Neutrophil (primary cell): ENCODE results near the gene TGIF1.

Source experiments
- H3K27ac ChIP-seq: fragments of 200-600 bp; sonication (generic); 2 replicates; pipeline ENCODE4 v1.5.1; 2016; ENCODE audit warnings: mild to moderate bottlenecking, moderate library complexity
- H3K27me3 ChIP-seq: fragments of 200-600 bp; sonication (generic); 2 replicates; pipeline ENCODE4 v1.6.0; 2016; ENCODE audit warnings: mild to moderate bottlenecking
- H3K36me3 ChIP-seq: fragments of 200-600 bp; sonication (generic); 2 replicates; pipeline ENCODE4 v1.5.1; 2017
- H3K4me1 ChIP-seq, 2 experiments: fragments of 200-600 bp in 1 of 2; sonication (generic) in 1 of 2; 1 replicate in 1 of 2; 2 replicates in 1 of 2; pipeline versions ENCODE4 v1.5.1 to v1.6.1; 2013 to 2016; ENCODE audit warnings: low read depth in 1 of 2, low read length in 1 of 2, mild to moderate bottlenecking in 1 of 2, moderate library complexity in 1 of 2; ENCODE audit not compliant: control insufficient read depth in 1 of 2, insufficient read depth in 1 of 2
- H3K4me3 ChIP-seq, 2 experiments: fragments of 200-600 bp in 1 of 2; sonication (generic) in 1 of 2; 1 replicate in 1 of 2; 2 replicates in 1 of 2; pipeline ENCODE4 v1.5.1; 2013 to 2016; ENCODE audit warnings: low read depth in 1 of 2, low read length in 1 of 2, mild to moderate bottlenecking in 1 of 2, moderate library complexity in 1 of 2
- H3K9me3 ChIP-seq: fragments of 200-600 bp; sonication (generic); 2 replicates; pipeline ENCODE4 v1.5.1; 2016
- TF ChIP-seq, protein P1 (sequence below): fragments of 200-600 bp; sonication (generic); IDR thresholded peaks from 2 replicates; pipeline ENCODE4 v1.5.1; 2016; ENCODE audit warnings: antibody characterized with exemption

Gene TGIF1

DNA sequence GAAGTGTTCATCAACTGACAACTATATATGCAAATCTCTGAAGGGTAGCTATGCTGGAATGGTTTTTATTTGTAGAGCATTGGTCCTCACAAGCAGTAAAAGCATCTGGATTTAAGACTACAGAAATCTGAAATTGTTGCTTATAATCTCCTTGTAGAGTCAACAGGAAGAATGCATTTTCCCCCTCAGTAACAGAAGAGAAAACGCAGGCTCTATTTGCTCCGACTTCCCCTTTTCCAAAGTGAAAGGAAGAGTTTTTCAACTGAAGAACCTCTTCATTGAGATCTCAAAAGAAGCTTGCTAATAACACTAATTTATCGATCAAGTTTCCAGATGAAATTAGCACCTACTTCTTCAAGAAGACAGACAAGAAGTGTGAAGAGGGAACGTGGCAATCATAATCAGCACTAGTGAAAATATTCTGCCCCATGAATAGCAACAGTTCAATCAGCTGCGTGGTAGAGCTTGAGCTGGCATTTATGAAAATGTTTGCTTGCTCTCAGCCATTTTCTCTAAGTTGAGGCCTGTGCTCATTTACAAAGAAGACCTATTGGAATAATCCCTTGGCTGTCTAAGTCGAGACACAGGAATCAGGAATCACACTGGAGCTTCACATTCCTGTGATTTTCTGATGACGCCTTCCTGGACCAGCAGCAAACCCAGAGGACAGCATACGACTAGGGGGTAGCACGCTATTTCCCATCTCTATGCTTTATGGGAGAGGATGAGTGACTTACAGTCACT lies 43.7 kb downstream of the TGIF1 start:
- peaks cover 0 to 12% of the 10 kb centered on the region in 2 experiments for H3K4me1 ChIP-seq
- H3K4me3 ChIP-seq: peak overlapping the region in 1 of 2 experiments; percentile 10
- no peaks in the 10 kb centered on the region for H3K9me3 ChIP-seq
- no peaks in the 10 kb centered on the region for H3K36me3 ChIP-seq
- peaks cover 22% of the 10 kb centered on the region for H3K27me3 ChIP-seq
- TF ChIP-seq, protein P1, sequence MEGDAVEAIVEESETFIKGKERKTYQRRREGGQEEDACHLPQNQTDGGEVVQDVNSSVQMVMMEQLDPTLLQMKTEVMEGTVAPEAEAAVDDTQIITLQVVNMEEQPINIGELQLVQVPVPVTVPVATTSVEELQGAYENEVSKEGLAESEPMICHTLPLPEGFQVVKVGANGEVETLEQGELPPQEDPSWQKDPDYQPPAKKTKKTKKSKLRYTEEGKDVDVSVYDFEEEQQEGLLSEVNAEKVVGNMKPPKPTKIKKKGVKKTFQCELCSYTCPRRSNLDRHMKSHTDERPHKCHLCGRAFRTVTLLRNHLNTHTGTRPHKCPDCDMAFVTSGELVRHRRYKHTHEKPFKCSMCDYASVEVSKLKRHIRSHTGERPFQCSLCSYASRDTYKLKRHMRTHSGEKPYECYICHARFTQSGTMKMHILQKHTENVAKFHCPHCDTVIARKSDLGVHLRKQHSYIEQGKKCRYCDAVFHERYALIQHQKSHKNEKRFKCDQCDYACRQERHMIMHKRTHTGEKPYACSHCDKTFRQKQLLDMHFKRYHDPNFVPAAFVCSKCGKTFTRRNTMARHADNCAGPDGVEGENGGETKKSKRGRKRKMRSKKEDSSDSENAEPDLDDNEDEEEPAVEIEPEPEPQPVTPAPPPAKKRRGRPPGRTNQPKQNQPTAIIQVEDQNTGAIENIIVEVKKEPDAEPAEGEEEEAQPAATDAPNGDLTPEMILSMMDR: no peak
- peak overlapping the region; percentile 6 for H3K27ac ChIP-seq

DNA sequence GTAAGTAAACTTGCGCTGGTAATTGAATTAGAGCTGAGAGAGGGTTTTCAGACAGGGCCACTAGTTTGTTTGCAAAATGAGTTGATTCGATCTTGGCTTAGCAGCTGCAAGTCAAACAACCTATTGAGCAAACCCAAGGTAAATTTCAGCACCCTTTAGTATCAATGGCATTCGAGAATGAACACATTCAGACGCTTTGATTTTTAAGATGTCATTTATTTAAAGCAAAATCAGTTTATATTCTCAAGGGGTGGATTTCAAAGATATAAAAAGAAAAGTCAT lies 44.2 kb downstream of the TGIF1 start:
- H3K36me3 ChIP-seq: no peaks in the 10 kb centered on the region
- H3K27ac ChIP-seq: no peak overlapping the region
- TF ChIP-seq, protein P1: no peak
- no peaks in the 10 kb centered on the region for H3K9me3 ChIP-seq
- peaks cover 28% of the 10 kb centered on the region for H3K27me3 ChIP-seq
- H3K4me1 ChIP-seq: peaks cover 0 to 18% of the 10 kb centered on the region in 2 experiments
- H3K4me3 ChIP-seq: no peak overlapping the region

DNA sequence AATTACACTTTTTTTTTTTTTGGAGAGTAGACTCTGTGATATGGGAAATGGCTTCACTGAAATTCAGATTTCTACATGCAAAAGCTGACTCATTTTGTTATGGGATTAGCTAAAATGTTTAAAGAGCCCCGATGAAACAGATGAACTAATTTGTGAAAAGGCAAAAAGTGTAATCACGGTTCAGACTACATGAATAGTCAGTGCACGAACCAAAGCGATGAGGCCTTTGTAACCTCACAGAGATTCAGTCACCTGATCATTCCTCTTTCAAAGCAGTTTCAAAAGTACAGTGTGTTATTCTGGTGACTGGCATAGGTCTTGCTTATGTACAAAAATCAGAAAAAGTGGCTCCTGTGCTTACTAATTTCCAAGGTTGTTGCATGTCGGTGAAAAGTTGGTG lies 44.6 kb downstream of the TGIF1 start:
- TF ChIP-seq, protein P1: no peak
- Histone ChIP-seq H3K27me3 (peaks cover 31% of the 10 kb centered on the region), H3K4me1 (peaks cover 0 to 17% of the 10 kb centered on the region in 2 experiments), H3K9me3 (no peaks in the 10 kb centered on the region), H3K4me3 (no peak overlapping the region), H3K27ac (no peak overlapping the region), H3K36me3 (no peaks in the 10 kb centered on the region)

DNA sequence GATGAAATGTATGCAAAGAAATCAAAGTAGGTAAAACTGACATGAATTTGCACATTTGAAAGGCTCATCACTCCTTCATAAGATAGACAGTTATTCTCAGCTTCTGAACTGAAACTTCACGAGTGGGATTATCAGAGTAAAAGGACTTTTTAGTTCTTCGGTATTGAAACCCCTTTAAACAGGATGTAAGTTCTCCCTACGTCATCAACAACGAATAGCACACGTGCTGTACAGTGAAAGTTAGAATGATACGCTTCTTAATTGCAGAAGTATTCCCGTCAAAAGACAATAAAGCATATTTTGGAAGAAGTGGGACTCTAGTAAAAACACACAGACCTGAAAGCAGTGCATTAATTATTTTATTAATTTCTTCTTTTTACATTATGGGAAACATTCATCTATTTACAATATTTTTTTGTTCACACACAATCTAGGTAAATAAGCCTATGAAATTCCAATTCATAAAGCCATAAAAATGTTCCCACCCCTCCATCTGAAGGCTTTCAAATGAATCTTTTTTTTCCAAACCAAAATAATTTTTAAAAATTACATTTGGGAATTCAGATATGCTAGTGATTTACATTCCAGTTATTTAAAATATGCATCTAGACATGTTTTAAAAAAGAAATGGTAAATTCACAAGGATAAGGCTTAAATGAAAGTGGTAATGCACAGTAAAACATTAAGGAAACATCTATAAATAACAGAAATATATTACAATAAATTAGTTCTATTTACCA lies 45.9 kb downstream of the TGIF1 start:
- H3K27ac ChIP-seq: no peak overlapping the region
- peaks cover 0 to 20% of the 10 kb centered on the region in 2 experiments for H3K4me1 ChIP-seq
- H3K27me3 ChIP-seq: peaks cover 44% of the 10 kb centered on the region
- TF ChIP-seq, protein P1: no peak
- H3K36me3 ChIP-seq: no peaks in the 10 kb centered on the region
- no peak overlapping the region for H3K4me3 ChIP-seq
- H3K9me3 ChIP-seq: no peaks in the 10 kb centered on the region

DNA sequence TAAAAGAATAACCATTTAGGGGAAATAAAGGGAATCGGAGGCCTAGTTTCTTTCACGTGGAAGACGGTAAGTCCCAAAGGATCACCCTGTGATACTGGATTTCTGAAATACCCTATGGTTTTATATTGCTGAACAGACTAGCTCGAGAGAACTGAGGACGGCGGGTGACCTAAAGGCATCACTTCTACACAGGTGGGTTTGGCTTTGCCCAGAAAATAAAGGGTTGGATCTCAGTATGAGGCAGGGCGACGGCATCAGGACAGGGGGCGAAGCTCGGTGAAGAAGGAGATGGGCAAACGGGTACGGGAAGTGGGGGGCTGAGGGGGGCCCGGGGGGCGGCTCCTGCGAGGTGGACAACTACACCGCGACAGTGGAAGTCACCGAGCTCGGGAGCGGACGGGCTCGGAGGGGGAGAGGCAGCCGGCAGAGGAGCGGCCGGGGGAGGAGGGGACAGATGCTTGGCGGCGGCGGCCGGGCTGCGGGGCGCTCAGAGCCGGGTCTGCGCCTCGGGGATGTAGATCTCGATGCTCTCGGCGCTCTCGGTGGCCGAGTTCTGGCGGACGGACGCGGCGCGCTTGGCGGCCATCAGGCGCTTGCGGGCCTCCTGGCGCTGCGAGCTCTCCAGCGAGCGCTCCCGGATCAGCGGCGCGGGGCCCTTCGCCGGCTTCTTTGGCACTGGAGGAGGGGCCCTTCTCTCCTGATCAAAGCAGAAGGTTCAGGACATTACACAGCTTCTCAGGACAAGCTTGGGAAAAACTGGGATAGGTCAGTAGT lies 48.9 kb downstream of the TGIF1 start:
- Histone ChIP-seq H3K27me3 (peaks cover 70% of the 10 kb centered on the region), H3K27ac (no peak overlapping the region), H3K4me1 (peaks cover 0 to 14% of the 10 kb centered on the region in 2 experiments), H3K4me3 (peak overlapping the region in 1 of 2 experiments; percentile 37), H3K36me3 (no peaks in the 10 kb centered on the region), H3K9me3 (no peaks in the 10 kb centered on the region)
- TF ChIP-seq, protein P1: no peak
